HG03442 (cell line): Measurements from ENCODE around the gene AGAP1.

Source experiments
- ATAC-seq: cut with Tn5 transposase; IDR thresholded peaks from one replicate; pipeline ENCODE4 v1.9.1; 2021; ENCODE audit warnings: mild to moderate bottlenecking, moderate library complexity; ENCODE audit not compliant: unreplicated experiment

Gene AGAP1

GRCh38 chr2:235507928-235508327, 14.1 kb downstream of the AGAP1 start:
- no peak for ATAC-seq

GRCh38 chr2:235508371-235509160, 14.7 kb downstream of the AGAP1 start:
- ATAC-seq: no peak

GRCh38 chr2:235510318-235510717, 16.5 kb downstream of the AGAP1 start:
- ATAC-seq: no peak

GRCh38 chr2:235511187-235511661, 17.4 kb downstream of the AGAP1 start:
- ATAC-seq: no peak

GRCh38 chr2:235511751-235512698, 18.2 kb downstream of the AGAP1 start:
- ATAC-seq: no peak

GRCh38 chr2:235512699-235513053, 18.8 kb downstream of the AGAP1 start:
- no peak for ATAC-seq

- ATAC-seq: no peak
Observed at GRCh38 chr2:235513984-235514626, 20.3 kb downstream of the AGAP1 start.

GRCh38 chr2:235514627-235515363, 21.0 kb downstream of the AGAP1 start:
- ATAC-seq: no peak

- ATAC-seq: no peak
Observed at GRCh38 chr2:235515364-235515742, 21.5 kb downstream of the AGAP1 start.

GRCh38 chr2:235515821-235516220, 22.0 kb downstream of the AGAP1 start:
- ATAC-seq: no peak

GRCh38 chr2:235516257-235516656, 22.4 kb downstream of the AGAP1 start:
- no peak for ATAC-seq

GRCh38 chr2:235518322-235519090, 24.7 kb downstream of the AGAP1 start:
- no peak for ATAC-seq

- ATAC-seq: no peak
Observed at GRCh38 chr2:235520787-235521186, 26.9 kb downstream of the AGAP1 start.

- no peak for ATAC-seq
Observed at GRCh38 chr2:235521844-235522243, 28.0 kb downstream of the AGAP1 start.

GRCh38 chr2:235523021-235523420, 29.2 kb downstream of the AGAP1 start:
- ATAC-seq: no peak

GRCh38 chr2:235523486-235524150, 29.8 kb downstream of the AGAP1 start:
- ATAC-seq: no peak

- no peak for ATAC-seq
Observed at GRCh38 chr2:235526166-235526565, 32.3 kb downstream of the AGAP1 start.

- no peak for ATAC-seq
Observed at GRCh38 chr2:235527806-235528469, 34.1 kb downstream of the AGAP1 start.

GRCh38 chr2:235529621-235530020, 35.8 kb downstream of the AGAP1 start:
- no peak for ATAC-seq
